HG03280 (cell line): ENCODE measurements around the gene SUV39H2.
"Not testable (repeated sequence)": the region's sequence is repeated elsewhere in the genome, so short reads cannot be mapped to it uniquely, and the experiment has no call there.

Experiments
- ATAC-seq: cut with Tn5 transposase; IDR thresholded peaks from one replicate; pipeline ENCODE4 v1.9.1; 2021; ENCODE audit warnings: mild to moderate bottlenecking, moderate library complexity; ENCODE audit not compliant: unreplicated experiment

The SUV39H2 gene

DNA sequence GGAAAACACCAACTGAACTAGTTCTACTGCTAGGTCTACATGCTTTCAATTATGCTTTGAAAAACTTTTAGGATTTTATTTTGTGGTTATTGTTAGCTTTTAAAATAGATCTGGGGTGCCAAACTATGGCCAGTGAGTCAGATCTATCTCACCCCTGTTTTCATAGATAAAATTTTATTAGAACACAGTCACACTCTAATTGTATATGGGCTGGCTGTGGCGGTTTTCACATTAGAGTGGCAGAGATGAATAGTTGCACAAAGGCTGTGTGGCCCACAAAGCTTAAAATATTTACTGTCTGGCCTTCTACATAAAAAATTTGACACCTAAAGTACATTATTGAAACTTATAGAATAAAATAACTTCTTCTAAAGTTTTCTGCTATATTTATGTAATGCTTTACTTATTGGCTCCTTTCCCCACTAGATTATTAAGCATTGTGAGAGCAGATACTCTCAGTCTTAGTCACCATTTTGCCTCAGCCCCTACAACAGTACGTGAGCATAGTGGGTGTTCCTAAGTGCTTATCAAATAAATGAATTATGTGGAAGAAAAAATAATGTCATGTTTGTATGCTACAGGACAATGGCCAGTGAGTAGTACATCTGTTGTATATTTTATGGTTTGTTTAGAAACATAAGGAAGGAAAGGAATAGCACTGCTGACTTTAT is 5.4 kb upstream of the SUV39H2 start:
- ATAC-seq: no peak

GRCh38 chr10:14875941-14876340 is 2.7 kb upstream of the SUV39H2 start:
- ATAC-seq: no peak

GRCh38 chr10:14876764-14877163 is 1.9 kb upstream of the SUV39H2 start:
- ATAC-seq: no peak

- ATAC-seq: peak; percentile 13
Observed at GRCh38 chr10:14879124-14879927, 660 bp downstream of the SUV39H2 start.

DNA sequence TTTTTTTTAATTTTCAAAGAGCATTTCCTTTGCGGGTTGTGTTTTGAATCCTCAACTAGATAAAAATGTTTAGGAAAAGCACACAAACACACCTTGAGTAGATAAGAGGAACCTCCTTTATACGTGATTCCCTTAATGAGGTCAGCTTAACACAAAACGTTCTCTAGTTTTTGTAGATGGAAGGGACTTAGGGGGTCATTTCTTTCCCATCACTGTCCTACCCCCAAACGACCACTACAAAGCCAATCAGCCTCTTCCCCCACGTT is 1.2 kb downstream of the SUV39H2 start:
- no peak for ATAC-seq

DNA sequence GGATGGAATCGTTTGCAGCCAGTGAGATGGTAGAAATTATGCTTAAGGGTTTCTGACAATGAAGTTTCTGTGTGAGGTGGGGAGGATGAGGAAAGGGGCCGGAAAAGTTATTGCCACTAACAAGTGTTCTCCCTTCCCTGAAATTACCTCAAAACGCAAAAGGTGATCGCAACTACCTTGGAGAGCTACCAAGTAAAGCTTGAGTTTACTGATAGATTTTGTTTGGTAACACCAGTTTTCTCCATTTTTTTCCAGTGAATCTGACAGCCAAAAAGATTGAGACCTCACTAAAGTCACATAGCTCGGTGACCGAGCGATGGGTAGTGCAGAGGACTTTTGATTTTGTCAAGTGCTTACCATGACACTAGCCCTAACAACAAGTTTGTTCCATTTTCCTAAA is 1.6 kb downstream of the SUV39H2 start:
- no peak for ATAC-seq

DNA sequence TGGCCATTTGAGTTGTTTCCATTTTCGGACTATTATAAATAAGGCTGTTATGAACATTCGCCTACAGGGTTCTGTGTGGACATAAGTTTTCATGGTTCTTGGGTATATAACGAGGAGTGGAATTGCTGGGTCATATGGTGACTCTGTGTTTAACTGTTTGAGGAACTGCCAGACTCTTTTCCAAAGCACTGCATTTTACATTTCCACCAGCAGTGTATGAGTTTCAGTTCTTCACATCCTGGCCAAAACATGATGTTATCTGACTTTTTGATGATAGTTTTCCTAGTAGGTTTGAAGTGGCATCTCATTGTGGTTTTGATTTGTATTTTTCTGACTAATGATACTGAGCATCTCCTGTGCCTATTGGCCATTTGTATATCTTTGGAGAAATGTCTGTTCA is 5.4 kb downstream of the SUV39H2 start:
- ATAC-seq: no peak

GRCh38 chr10:14889318-14889717 is 10.7 kb downstream of the SUV39H2 start:
- ATAC-seq: no peak

- no peak for ATAC-seq
Observed at GRCh38 chr10:14891151-14891550, 12.5 kb downstream of the SUV39H2 start.

DNA sequence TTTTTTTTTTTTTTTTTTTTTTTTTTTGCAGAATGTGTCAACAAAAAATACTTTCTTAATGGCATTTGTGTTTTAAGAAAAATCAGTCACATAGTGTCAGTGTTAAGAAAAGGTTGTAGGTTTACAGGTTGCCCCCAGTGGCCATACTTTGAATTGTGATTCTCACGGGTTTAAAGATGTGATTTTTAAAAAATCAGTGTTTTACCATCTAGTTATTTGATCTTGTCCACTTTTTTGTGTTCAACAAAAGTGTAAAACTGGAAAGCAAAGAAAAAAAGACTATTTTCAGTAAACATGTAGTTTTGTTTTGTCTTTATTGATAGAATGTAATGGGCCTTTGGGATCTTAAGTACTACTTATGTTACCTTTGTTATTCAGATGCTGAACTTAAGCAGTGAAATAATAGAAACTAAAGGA is 25.7 kb downstream of the SUV39H2 start:
- no peak for ATAC-seq

DNA sequence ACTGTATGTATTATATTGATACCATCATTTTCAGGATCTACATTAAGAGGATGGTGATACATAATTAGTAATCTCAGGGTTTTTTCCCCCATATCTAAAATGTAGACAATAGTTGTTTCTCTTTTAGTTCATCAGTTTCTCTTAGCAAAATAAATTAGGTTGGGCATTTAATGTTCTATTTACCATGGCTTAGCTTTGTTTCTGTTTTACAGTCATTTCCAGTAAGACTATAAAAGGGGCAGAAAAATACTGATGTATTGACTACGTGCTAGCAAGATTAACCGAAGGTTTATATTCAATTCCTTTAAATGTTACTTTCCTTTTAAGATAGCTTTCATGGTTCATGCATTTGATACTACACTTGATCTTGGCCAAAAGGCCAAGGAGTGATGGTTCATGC is 26.2 kb downstream of the SUV39H2 start:
- no peak for ATAC-seq

- ATAC-seq: no peak
Observed at GRCh38 chr10:14905890-14906289, 27.2 kb downstream of the SUV39H2 start.

- ATAC-seq: no peak
Observed at GRCh38 chr10:14906765-14907164, 28.1 kb downstream of the SUV39H2 start.

- not testable (repeated sequence) for ATAC-seq
Observed at GRCh38 chr10:14907591-14907990, 28.9 kb downstream of the SUV39H2 start.

DNA sequence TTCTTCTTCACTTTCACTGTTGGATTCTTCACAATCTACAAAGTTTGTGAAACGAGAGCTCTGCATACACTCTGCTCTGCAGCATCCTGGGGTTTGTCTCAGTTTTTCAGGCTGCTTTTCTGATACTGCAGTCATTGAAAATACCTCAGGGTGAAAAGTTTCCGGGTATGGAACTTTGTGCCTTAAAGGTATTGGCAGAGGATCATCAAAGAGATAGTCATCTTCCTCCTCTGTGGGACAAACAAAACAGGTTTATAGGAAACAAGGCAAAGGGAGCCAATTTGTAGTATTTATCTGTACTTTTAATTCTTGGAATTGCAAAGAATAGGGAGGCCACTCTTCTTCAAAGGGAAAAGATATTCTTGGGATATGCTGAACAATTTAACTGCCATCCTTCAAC is 30.4 kb downstream of the SUV39H2 start:
- no peak for ATAC-seq

GRCh38 chr10:14910953-14911352 is 32.3 kb downstream of the SUV39H2 start:
- ATAC-seq: no peak

- ATAC-seq: no peak
Observed at GRCh38 chr10:14911801-14912200, 33.1 kb downstream of the SUV39H2 start.

DNA sequence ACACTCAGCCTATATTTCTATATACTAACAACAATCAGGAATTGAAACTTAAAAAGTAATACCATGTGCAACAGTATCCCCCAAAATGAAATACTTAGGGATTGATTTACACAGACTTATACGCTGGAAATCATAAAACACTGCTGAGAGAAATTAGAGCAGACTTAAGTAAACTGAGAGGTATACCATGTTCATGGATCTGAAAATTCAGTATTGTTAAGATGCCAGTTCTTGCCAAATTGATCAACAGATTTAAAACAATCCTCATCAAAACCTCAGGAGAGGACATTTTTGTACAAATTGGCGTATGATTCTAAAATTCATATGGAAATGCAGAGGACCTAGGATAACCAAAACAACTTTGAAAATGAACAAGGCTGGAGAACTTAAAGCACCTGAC is 37.9 kb downstream of the SUV39H2 start:
- ATAC-seq: no peak

- no peak for ATAC-seq
Observed at GRCh38 chr10:14917827-14918226, 39.2 kb downstream of the SUV39H2 start.

DNA sequence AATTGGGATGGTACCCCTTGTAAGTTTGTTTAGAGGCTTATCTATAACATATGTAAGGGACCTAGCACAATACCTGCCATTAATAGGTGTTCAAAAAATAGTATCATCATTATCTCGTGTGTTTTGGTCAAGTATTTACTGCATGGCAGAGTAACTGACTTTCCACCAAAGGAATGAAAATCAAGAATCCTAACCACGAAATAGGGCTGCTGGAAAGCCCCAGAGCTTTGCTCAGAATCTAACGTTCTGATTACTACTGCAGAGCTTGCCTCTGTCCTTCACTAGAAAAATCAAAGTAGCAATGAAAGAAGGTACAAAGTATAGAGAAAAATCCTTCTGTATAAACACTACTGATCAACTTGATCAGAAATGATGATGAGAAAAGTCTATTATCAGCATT is 40.3 kb downstream of the SUV39H2 start:
- ATAC-seq: no peak

- no peak for ATAC-seq
Observed at GRCh38 chr10:14924013-14924412, 45.3 kb downstream of the SUV39H2 start.

- no peak for ATAC-seq
Observed at GRCh38 chr10:14925268-14925667, 46.6 kb downstream of the SUV39H2 start.

GRCh38 chr10:14926061-14926470 is 47.4 kb downstream of the SUV39H2 start:
- ATAC-seq: peak; percentile 13
